ENCODE measurements around the gene SPIN1. TPM values are rescaled to one million over a fixed set of nuclear protein-coding genes. Genes with fewer than 3 reads are reported as not detected.

The SPIN1 gene
- total and polyA plus RNA-seq, 2 donors (not counting 3 experiments of a cell fraction or from before 2014, with no cell fraction given): 38.1 to 56.8 TPM

DNA sequence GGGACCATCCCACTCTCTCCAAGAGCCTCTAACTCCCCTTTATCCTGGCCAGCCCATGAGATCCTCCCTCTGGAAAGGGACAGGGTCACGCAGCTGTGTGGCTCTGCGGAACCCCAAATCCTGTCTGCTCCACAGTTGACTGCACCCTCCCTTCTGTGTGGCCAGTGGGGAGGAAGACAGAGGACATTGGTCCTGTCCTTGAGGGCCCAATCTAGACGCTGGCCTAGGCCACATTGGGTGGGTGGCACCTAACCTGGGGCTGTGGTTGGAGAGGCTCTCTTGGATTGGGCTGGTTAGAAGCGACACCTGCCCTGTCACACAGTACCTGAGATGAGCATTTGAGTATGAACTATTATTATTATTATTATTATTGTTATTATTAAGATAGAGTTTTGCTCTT is 134.1 kb downstream of the SPIN1 start:
- no peak overlapping the region for H3K9ac ChIP-seq (replicated peaks; ENCODE audit: extremely low read depth, insufficient read depth, low read length)
- no TSS peak for BruUV-seq (replicated peaks)
- TF ChIP-seq, protein P1, sequence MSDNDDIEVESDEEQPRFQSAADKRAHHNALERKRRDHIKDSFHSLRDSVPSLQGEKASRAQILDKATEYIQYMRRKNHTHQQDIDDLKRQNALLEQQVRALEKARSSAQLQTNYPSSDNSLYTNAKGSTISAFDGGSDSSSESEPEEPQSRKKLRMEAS (IDR thresholded peaks at IDR 0.05; ENCODE audit: insufficient read depth, insufficient read length): no peak
- TF ChIP-seq MYC (IDR thresholded peaks at IDR 0.05; ENCODE audit: low read depth, low read length) (no peak), EZH2 (IDR thresholded peaks at IDR 0.05; ENCODE audit: borderline replicate concordance, low read depth, low read length, severe bottlenecking) (no peak), POLR2A (IDR thresholded peaks at IDR 0.05; ENCODE audit: low read depth, low read length) (no peak), JUN (IDR thresholded peaks at IDR 0.05; ENCODE audit: borderline replicate concordance, insufficient read depth, insufficient read length, low read depth) (no peak), POLR2AphosphoS5 (IDR thresholded peaks at IDR 0.05; ENCODE audit: insufficient read depth, low read depth, low read length) (no peak), FOS (IDR thresholded peaks at IDR 0.05; ENCODE audit: borderline replicate concordance, insufficient read depth, low read length) (no peak), GATA2 (IDR thresholded peaks at IDR 0.05; ENCODE audit: insufficient read depth, insufficient read length, low read depth, low read length) (no peak)
- TF ChIP-seq, protein P2, sequence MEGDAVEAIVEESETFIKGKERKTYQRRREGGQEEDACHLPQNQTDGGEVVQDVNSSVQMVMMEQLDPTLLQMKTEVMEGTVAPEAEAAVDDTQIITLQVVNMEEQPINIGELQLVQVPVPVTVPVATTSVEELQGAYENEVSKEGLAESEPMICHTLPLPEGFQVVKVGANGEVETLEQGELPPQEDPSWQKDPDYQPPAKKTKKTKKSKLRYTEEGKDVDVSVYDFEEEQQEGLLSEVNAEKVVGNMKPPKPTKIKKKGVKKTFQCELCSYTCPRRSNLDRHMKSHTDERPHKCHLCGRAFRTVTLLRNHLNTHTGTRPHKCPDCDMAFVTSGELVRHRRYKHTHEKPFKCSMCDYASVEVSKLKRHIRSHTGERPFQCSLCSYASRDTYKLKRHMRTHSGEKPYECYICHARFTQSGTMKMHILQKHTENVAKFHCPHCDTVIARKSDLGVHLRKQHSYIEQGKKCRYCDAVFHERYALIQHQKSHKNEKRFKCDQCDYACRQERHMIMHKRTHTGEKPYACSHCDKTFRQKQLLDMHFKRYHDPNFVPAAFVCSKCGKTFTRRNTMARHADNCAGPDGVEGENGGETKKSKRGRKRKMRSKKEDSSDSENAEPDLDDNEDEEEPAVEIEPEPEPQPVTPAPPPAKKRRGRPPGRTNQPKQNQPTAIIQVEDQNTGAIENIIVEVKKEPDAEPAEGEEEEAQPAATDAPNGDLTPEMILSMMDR (IDR thresholded peaks at IDR 0.05; ENCODE audit: extremely low read depth in 1 of 2, insufficient read depth in 1 of 2, low read depth in 1 of 2, low read length in 2 of 2): no peak
- intact Hi-C loops (cut with micrococcal nuclease) (no loop called here), dilution Hi-C loops (cut with MboI; ENCODE audit: extremely low pct_ligation_motif_present, low sequenced_read_pairs) (no loop called here)
- H3K4me1 ChIP-seq (ENCODE audit: control insufficient read depth, extremely low read depth, insufficient read depth, low read length): no peaks in the 10 kb centered on the region
- H4K20me1 ChIP-seq (replicated peaks; ENCODE audit: control insufficient read depth, extremely low read depth, insufficient read depth, low read length): no peaks in the 10 kb centered on the region
- H3K36me3 ChIP-seq (ENCODE audit: control insufficient read depth in 2 of 2, extremely low read depth in 1 of 2, insufficient read depth in 2 of 2, low read length in 2 of 2): no peaks in the 10 kb centered on the region
- no peaks in the 10 kb centered on the region for H3K79me2 ChIP-seq (ENCODE audit: control insufficient read depth, insufficient read depth, low read length)
- no peaks in the 10 kb centered on the region for H3K9me1 ChIP-seq (replicated peaks; ENCODE audit: control insufficient read depth, extremely low read depth, insufficient read depth, low read length)
- H3K4me2 ChIP-seq (ENCODE audit: insufficient read depth, low read length): no peak overlapping the region
- ChIA-PET CTCF (no interaction called here), POLR2A (no interaction called here)
- FAIRE-seq (no peak), DNase-seq (ENCODE audit: low read depth, low spot score) (no peak)
- no peak overlapping the region for H3K4me3 ChIP-seq (replicated peaks in 1 of 3; ENCODE audit: insufficient read depth in 1 of 3, low read depth in 1 of 3, low read length in 3 of 3)
- H3K27me3 ChIP-seq (ENCODE audit: control insufficient read depth in 2 of 2, insufficient read depth in 2 of 2, low read length in 2 of 2): no peaks in the 10 kb centered on the region
- H2AFZ ChIP-seq (ENCODE audit: low read depth, low read length): no peak overlapping the region
- H3K27ac ChIP-seq (ENCODE audit: insufficient read depth, low read depth, low read length): no peak overlapping the region
- no peaks in the 10 kb centered on the region for H3K9me3 ChIP-seq (replicated peaks; ENCODE audit: control insufficient read depth, insufficient read depth, low read length)
